ENCODE measurements around the gene CDKN2B. TPM values are rescaled to one million over a fixed set of nuclear protein-coding genes. Genes with fewer than 3 reads are reported as not detected.

Gene CDKN2B
- polyA plus RNA-seq, 2 of the 4 experiments (the other 2 are of a cell fraction): not detected

GRCh38 chr9:22005021-22005701, 3.9 kb downstream of the CDKN2B start:
- ATAC-seq (no peak), DNase-seq (ENCODE audit: low read depth in 1 of 2, low spot score in 1 of 2) (no peak), FAIRE-seq (no peak)
- Histone ChIP-seq H3K4me2 (no peak overlapping the region), H3K9me3 (no peaks in the 10 kb centered on the region), H3K4me3 (no peak overlapping the region), H3K4me1 (no peaks in the 10 kb centered on the region), H3K27ac (no peak overlapping the region)
- TF ChIP-seq ZC3H11A (IDR thresholded peaks at IDR 0.05): no peak
- TF ChIP-seq HOXB5 (CRISPR knock-in tag; IDR thresholded peaks at IDR 0.05): no peak
- ChIA-PET POLR2A (no interaction called here), CTCF (no interaction called here)
- WGBS (ENCODE audit: missing lambda C conversion rate): no CpG with 5 or more reads among the region's 25 CpGs

GRCh38 chr9:22002038-22002437, 7.1 kb downstream of the CDKN2B start:
- CTCF ChIA-PET: no interaction called here
- no CpG with 5 or more reads among the region's 1 CpG for WGBS (ENCODE audit: missing lambda C conversion rate)

GRCh38 chr9:21998026-21998425, 11.1 kb downstream of the CDKN2B start:
- CTCF ChIA-PET: no interaction called here

More at GRCh38 chr9:22002038-22002437, 7.1 kb downstream of the CDKN2B start:
- FAIRE-seq (no peak), ATAC-seq (no peak), DNase-seq (ENCODE audit: low read depth in 1 of 2, low spot score in 1 of 2) (no peak)
- H3K27ac ChIP-seq: no peak overlapping the region
- no peak overlapping the region for H3K4me3 ChIP-seq
- no peak overlapping the region for H3K4me2 ChIP-seq
- no peaks in the 10 kb centered on the region for H3K4me1 ChIP-seq
- no peaks in the 10 kb centered on the region for H3K9me3 ChIP-seq
- TF ChIP-seq CBX2 (IDR thresholded peaks at IDR 0.05; ENCODE audit: borderline replicate concordance, low read depth) (no peak), HEYL (CRISPR knock-in tag; IDR thresholded peaks at IDR 0.05) (no peak), PBX3 (IDR thresholded peaks at IDR 0.05) (no peak), RFX5 (IDR thresholded peaks at IDR 0.05) (no peak), RNF2 (IDR thresholded peaks at IDR 0.05; ENCODE audit: borderline replicate concordance, low read depth) (no peak), ELK1 (IDR thresholded peaks at IDR 0.05; ENCODE audit: low read depth, low read length) (no peak), TFCP2L1 (CRISPR knock-in tag; IDR thresholded peaks at IDR 0.05) (no peak), EHF (CRISPR knock-in tag; IDR thresholded peaks at IDR 0.05) (no peak), MAX (IDR thresholded peaks at IDR 0.05) (no peak), ZNF302 (CRISPR knock-in tag; IDR thresholded peaks at IDR 0.05) (no peak), POLR2A (IDR thresholded peaks at IDR 0.05; ENCODE audit: low read length) (no peak), RAD21 (conservative IDR thresholded peaks at IDR 0.05 in 1 of 2, IDR thresholded peaks at IDR 0.05 in 1 of 2) (no peak), CHD4 (IDR thresholded peaks at IDR 0.05; ENCODE audit: borderline replicate concordance) (no peak), KDM1A (IDR thresholded peaks at IDR 0.05; ENCODE audit: low read depth) (no peak), MAZ (IDR thresholded peaks at IDR 0.05; ENCODE audit: borderline replicate concordance, low read depth, low read length) (no peak)
- POLR2A ChIA-PET: no interaction called here

More at GRCh38 chr9:21998026-21998425, 11.1 kb downstream of the CDKN2B start:
- Histone ChIP-seq H3K4me3 (no peak overlapping the region), H3K4me1 (no peaks in the 10 kb centered on the region), H3K4me2 (no peak overlapping the region), H3K9me3 (no peaks in the 10 kb centered on the region), H3K27ac (no peak overlapping the region)
- FAIRE-seq (no peak), ATAC-seq (no peak), DNase-seq (ENCODE audit: low read depth in 1 of 2, low spot score in 1 of 2) (no peak)
- WGBS (ENCODE audit: missing lambda C conversion rate): no CpG with 5 or more reads among the region's 2 CpGs
- POLR2A ChIA-PET: no interaction called here
- TF ChIP-seq ZSCAN20 (CRISPR knock-in tag; IDR thresholded peaks at IDR 0.05) (no peak), ZC3H11A (IDR thresholded peaks at IDR 0.05) (no peak), BCL3 (IDR thresholded peaks at IDR 0.05) (no peak), RARB (CRISPR knock-in tag; IDR thresholded peaks at IDR 0.05) (no peak), NFE2L2 (conservative IDR thresholded peaks at IDR 0.05; ENCODE audit: low read length) (no peak), NR3C1 (IDR thresholded peaks at IDR 0.05) (no peak), TP53 (CRISPR knock-in tag; IDR thresholded peaks at IDR 0.05) (no peak), RFX5 (IDR thresholded peaks at IDR 0.05) (no peak), JUN (IDR thresholded peaks at IDR 0.05) (no peak), HOXB5 (CRISPR knock-in tag; IDR thresholded peaks at IDR 0.05) (no peak), HMGXB4 (CRISPR knock-in tag; IDR thresholded peaks at IDR 0.05; ENCODE audit: borderline replicate concordance) (no peak)
